Measurements from ENCODE around the gene INPP5A. TPM values are rescaled to one million over a fixed set of nuclear protein-coding genes. Genes with fewer than 3 reads are reported as not detected.
"Not testable (repeated sequence)": the region's sequence is repeated elsewhere in the genome, so short reads cannot be mapped to it uniquely, and the experiment has no call there.

INPP5A gene
- total RNA-seq, 1 experiment from 2014 or later: 16.6 TPM

- no peak overlapping the region for H3K4me3 Mint-ChIP-seq (ENCODE audit: low read depth, unreplicated experiment)
- CTCF ChIA-PET: no interaction called here
- H3K9me3 Mint-ChIP-seq (ENCODE audit: low read depth, unreplicated experiment): no peaks in the 10 kb centered on the region
- TF ChIP-seq, protein P1, sequence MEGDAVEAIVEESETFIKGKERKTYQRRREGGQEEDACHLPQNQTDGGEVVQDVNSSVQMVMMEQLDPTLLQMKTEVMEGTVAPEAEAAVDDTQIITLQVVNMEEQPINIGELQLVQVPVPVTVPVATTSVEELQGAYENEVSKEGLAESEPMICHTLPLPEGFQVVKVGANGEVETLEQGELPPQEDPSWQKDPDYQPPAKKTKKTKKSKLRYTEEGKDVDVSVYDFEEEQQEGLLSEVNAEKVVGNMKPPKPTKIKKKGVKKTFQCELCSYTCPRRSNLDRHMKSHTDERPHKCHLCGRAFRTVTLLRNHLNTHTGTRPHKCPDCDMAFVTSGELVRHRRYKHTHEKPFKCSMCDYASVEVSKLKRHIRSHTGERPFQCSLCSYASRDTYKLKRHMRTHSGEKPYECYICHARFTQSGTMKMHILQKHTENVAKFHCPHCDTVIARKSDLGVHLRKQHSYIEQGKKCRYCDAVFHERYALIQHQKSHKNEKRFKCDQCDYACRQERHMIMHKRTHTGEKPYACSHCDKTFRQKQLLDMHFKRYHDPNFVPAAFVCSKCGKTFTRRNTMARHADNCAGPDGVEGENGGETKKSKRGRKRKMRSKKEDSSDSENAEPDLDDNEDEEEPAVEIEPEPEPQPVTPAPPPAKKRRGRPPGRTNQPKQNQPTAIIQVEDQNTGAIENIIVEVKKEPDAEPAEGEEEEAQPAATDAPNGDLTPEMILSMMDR (IDR thresholded peaks at IDR 0.05; ENCODE audit: unreplicated experiment): no peak
- no peaks in the 10 kb centered on the region for H3K4me1 Mint-ChIP-seq (ENCODE audit: low read depth, unreplicated experiment)
- intact Hi-C loops (cut with micrococcal nuclease; ENCODE audit: unreplicated experiment): no loop called here
- BruUV-seq (replicated peaks): no TSS peak
- peaks cover 36% of the 10 kb centered on the region for H3K27me3 Mint-ChIP-seq (ENCODE audit: unreplicated experiment)
- H3K36me3 Mint-ChIP-seq (ENCODE audit: insufficient read depth, unreplicated experiment): no peaks in the 10 kb centered on the region
- no peak for DNase-seq
- no peak overlapping the region for H3K27ac Mint-ChIP-seq (ENCODE audit: unreplicated experiment)
Measured at GRCh38 chr10:132502544-132503300, 34.9 kb upstream of the INPP5A start.

GRCh38 chr10:132503581-132504421, 33.8 kb upstream of the INPP5A start:
- no TSS peak for BruUV-seq (replicated peaks)
- Mint-ChIP-seq H3K27ac (ENCODE audit: unreplicated experiment) (no peak overlapping the region), H3K9me3 (ENCODE audit: low read depth, unreplicated experiment) (no peaks in the 10 kb centered on the region), H3K36me3 (ENCODE audit: insufficient read depth, unreplicated experiment) (no peaks in the 10 kb centered on the region), H3K4me3 (ENCODE audit: low read depth, unreplicated experiment) (no peak overlapping the region), H3K27me3 (ENCODE audit: unreplicated experiment) (peaks cover 36% of the 10 kb centered on the region), H3K4me1 (ENCODE audit: low read depth, unreplicated experiment) (no peaks in the 10 kb centered on the region)
- intact Hi-C loops (cut with micrococcal nuclease; ENCODE audit: unreplicated experiment): no loop called here
- TF ChIP-seq, protein P1 (IDR thresholded peaks at IDR 0.05; ENCODE audit: unreplicated experiment): no peak
- DNase-seq: no peak
- CTCF ChIA-PET: interaction anchor here (1.0 kb wide), 1 partner anchor 9 kb away, joined by 3 read pairs; no protein-coding TSS in a partner anchor

- intact Hi-C loops (cut with micrococcal nuclease; ENCODE audit: unreplicated experiment): no loop called here
- no peak overlapping the region for H3K27ac Mint-ChIP-seq (ENCODE audit: unreplicated experiment)
- H3K9me3 Mint-ChIP-seq (ENCODE audit: low read depth, unreplicated experiment): no peaks in the 10 kb centered on the region
- BruUV-seq (replicated peaks): no TSS peak
- no peak for DNase-seq
- peaks cover 31% of the 10 kb centered on the region for H3K27me3 Mint-ChIP-seq (ENCODE audit: unreplicated experiment)
- CTCF ChIA-PET: interaction anchor here (1.0 kb wide), 1 partner anchor 8 kb away, joined by 3 read pairs; no protein-coding TSS in a partner anchor
- no peaks in the 10 kb centered on the region for H3K36me3 Mint-ChIP-seq (ENCODE audit: insufficient read depth, unreplicated experiment)
- H3K4me1 Mint-ChIP-seq (ENCODE audit: low read depth, unreplicated experiment): no peaks in the 10 kb centered on the region
- TF ChIP-seq, protein P1 (IDR thresholded peaks at IDR 0.05; ENCODE audit: unreplicated experiment): no peak
- no peak overlapping the region for H3K4me3 Mint-ChIP-seq (ENCODE audit: low read depth, unreplicated experiment)
Measured at GRCh38 chr10:132504501-132505272, 32.9 kb upstream of the INPP5A start.

- H3K36me3 Mint-ChIP-seq (ENCODE audit: insufficient read depth, unreplicated experiment); H3K27ac Mint-ChIP-seq (ENCODE audit: unreplicated experiment); H3K4me3 Mint-ChIP-seq (ENCODE audit: low read depth, unreplicated experiment); BruUV-seq (replicated peaks); CTCF ChIA-PET; intact Hi-C loops (cut with micrococcal nuclease; ENCODE audit: unreplicated experiment); H3K9me3 Mint-ChIP-seq (ENCODE audit: low read depth, unreplicated experiment); H3K4me1 Mint-ChIP-seq (ENCODE audit: low read depth, unreplicated experiment); DNase-seq: not testable (repeated sequence)
- H3K27me3 Mint-ChIP-seq (ENCODE audit: unreplicated experiment): peaks cover 25% of the 10 kb centered on the region
Measured at GRCh38 chr10:132505546-132505945, 32.0 kb upstream of the INPP5A start.

Data from Calu3 (cell line).